Activated gamma-delta T cell treated with anti-CD3 and anti-CD28 coated beads, Interleukin-2, amount 50 U/mL, for 16 hours (primary cell): ENCODE results near the gene GC.
"Not testable (repeated sequence)": the region's sequence is repeated elsewhere in the genome, so short reads cannot be mapped to it uniquely, and the experiment has no call there.

Experiments used
- DNase-seq: peaks from one replicate; pipeline ENCODE4 v3.0.0-alpha.2; 2020; ENCODE audit warnings: low read depth

GC gene, protein sequence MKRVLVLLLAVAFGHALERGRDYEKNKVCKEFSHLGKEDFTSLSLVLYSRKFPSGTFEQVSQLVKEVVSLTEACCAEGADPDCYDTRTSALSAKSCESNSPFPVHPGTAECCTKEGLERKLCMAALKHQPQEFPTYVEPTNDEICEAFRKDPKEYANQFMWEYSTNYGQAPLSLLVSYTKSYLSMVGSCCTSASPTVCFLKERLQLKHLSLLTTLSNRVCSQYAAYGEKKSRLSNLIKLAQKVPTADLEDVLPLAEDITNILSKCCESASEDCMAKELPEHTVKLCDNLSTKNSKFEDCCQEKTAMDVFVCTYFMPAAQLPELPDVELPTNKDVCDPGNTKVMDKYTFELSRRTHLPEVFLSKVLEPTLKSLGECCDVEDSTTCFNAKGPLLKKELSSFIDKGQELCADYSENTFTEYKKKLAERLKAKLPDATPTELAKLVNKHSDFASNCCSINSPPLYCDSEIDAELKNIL

DNA sequence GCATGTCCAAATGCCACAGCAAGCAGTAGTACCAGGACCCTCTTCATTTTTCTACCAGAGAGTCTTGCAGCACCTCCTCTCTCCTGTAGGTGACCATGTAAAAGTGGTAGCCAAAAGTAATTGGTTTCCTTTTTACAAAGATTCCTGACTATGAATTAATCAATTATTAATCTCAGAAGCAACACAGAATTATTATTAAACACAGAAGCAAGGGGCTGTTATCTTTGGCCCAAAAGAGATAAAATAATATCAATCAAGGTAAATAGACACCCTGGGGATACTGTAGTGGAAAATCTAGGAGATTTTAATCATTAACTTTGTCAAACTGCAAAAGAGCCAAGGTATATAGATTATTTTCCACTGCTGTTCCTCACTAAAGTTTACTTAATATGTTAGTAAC is at the start of gene GC:
Gene GC, minus strand, starts transcription at position 108 of the 400 bp plus-strand sequence. Its CDS starts 61 bp downstream, at position 47.
- no peak for DNase-seq

DNA sequence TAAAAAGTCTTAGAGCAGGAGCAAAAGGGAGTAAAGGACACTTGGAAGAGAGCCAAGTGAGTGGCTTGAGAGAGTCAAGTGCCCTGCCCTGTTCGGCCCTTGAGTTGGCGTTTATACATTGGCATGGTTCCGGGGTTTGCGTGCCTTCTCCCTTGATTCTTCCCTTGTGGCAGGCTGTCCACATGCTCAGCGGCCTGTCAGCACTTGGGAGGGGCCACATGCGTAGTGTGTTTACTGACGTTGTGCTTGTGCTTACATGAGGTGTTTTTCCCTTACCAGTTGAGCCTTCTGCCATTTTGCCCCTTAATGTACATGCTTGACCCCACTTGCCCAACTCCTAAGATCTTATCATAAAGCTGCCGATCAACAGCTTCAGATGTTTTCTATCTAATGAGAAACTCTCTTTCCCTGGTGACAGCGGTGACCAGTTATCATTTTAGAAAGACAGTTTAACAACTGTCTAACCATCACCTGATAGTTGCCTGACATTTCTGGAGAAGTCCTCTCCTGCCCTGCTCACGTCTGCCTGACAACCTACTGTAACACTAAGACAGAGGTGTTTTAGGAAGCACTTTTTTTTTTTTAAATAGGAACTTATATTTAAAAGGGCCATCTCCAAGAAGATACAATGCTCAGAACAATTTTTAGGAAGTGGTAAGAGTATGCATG is 49.5 kb upstream of the GC start:
- DNase-seq = no peak

DNA sequence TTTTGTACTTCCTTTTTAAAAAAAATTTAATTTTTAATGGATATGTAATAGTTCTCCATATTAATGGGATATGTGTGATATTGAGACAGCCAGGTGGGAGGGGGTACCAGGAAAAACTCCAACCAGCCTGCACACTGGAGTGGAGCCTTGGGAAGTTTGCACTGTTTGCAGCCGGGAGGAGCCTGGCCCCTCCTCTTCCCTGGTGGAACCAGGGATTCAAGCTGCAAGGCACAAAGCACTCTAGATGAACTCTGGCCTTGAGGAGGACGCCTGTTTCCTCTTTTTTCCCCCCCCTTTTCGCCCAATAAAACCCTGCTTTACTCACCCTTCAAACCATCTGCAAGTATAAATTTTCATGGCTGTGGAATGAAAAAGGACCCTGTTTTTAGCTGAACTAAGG is 48.2 kb upstream of the GC start:
- DNase-seq = no peak

DNA sequence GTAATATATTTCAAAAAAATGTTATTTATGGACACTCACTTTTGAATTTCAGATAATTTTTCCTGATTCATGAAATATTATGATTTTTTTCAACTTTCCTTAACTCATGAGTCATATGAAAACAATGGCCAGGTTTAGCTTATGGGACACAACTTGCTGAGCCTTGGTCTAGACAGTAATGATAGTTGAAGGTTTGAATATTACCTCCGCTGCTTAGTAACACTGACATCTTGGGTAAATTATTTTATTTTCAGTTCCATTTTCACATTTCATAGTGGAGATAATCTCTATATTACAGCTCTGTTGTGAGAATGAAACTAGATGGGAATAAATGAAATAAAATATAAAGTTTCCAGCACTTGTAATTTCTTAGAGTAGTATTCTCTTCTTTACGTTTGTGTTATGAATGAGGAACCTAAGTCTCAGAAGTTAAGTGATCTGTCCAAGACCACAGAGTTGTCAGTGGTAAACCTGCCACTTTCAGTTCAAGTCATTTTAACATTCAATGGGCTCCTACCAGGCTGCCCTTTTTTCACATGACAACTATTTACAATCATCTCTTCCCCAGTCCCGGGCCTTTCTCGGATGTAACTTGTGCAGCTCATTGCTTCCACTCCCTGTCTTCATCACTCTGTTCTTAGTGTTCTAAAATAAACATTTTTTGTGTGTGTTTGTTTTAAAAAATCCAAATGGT is 46.8 kb upstream of the GC start:
- no peak for DNase-seq

DNA sequence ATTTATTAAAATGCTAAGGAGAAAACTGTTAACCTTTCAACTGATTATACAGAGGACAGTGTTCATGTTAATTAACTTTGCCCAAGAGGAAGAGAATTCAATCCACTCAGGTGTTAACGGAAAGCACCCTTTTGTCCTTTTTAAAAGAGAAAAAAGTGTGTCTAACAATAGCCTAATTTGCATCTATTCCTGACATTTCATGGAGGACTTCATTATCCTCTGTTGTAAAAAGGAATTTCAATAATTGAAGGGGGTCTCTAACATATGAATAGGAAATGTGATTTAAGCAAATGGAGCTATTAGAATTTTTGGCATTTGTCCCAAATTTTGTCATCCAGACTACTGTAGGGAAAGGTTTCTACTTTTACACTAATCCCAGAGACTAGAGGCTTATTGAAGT is 44.6 kb upstream of the GC start:
- no peak for DNase-seq

DNA sequence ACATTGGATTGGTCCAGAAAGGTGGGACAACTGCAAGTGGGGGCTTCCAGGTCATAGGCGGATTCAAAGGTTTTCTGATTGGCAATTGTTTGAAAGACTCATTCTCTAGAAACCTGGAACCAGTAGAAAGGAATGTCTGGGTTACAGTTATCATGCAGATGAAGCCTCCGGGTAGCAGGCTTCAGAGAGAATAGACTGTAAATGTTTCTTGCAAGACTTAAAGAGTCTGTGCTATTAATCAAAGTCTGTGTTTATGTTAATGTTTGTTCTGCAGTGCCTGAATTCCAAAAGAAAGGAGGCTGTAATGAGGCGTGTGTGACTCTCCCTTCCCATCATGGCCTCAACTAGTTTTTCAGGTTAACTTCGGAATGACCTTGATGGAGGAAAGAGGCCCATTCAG is 43.9 kb upstream of the GC start:
- no peak for DNase-seq

DNA sequence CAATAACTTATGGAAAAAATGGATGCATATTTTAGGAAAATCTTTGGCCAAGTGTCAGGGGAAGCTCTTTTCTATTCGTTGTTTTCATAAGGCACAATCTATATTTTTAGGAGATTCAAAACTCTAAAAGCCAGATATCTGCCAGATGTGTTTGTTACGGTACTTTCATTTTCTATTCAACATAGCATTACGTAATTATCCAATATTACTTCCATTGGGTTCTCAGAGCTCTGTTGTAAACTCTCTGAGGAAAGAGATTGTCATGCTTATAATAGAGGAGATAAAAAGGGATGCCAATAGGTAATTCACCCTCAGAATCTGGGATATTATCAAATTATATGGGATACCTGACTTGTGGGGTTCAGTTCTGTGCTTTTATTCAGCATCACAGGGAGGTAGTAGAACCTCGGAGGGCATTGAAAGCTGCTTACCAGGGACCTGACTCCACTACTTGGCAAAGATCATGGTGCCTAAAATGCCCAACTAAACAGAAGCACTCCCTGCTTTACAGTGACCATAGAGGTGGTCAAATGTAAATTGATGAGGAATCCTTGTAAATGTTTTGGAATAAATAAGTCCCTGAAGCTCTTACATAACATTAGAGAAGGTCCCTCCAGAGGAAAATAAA is 32.9 kb upstream of the GC start:
- DNase-seq = no peak

DNA sequence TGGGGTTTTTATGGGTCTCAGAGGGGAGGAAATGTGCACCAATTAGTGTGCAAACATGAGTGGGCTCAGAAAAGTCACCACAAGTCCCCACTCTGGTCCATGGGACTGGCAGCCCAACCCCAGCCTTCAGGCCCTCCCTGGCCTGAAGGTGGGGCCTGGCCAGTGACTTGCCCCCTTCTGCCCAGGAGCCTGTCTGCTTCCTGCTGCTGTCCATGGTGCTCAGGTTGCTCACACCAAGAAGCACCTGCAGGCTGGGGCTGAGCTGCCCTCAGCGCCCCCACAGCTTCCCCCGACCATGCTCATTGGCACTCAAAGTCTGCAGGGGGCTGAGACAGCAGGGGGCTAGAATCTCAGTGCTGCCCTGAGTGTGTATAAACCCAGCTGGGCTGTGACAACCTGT is 30.6 kb upstream of the GC start:
- DNase-seq = no peak

DNA sequence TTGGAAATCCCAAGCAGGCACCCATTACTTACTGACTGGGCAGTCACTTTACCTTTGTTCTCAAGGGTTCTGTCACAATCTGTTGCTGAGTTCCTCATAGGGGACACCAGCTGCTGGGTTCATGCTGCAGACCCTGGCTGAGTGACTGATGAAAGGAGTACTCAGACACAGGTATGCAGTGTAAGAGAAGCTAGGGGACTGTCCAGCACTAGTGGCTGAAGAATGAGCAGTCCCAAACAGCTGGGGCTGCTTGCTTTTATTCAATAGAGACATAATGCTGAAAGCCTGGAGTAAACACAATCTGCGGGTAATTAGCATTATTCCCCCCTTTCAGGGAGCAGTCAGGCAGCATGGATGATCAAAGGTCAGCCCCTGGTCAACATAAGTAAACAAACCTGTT is 25.9 kb upstream of the GC start:
- not testable (repeated sequence) for DNase-seq

DNA sequence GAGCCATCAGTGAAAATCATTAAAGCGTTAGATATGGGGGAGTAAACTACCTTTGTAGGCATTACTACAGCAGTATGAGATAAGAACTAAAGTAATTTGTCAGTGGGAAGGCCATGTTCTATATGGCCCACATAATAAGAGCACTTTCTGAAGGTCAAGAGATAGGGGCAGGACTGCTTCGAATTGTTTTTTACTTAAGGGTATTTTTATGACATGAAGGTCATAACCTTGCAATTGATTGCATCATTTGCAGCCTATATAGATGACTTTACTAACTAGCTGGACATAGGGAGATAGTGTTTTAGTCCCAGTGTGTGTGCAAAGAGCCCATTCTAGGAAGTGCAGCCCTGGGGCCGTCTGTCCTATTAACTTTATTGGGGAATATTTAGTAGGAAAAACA is 23.6 kb upstream of the GC start:
- DNase-seq = no peak

DNA sequence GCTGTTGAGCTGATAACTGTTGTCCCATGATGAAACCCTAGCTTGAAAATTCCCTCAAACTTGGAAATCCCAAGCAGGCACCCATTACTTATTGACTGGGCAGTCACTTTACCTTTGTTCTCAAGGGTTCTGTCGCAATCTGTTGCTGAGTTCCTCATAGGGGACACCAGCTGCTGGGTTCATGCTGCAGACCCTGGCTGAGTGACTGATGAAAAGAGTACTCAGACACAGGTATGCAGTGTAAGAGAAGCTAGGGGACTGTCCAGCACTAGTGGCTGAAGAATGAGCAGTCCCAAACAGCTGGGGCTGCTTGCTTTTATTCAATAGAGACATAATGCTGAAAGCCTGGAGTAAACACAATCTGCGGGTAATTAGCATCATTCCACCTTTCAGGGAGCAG is 21.4 kb upstream of the GC start:
- not testable (repeated sequence) for DNase-seq

DNA sequence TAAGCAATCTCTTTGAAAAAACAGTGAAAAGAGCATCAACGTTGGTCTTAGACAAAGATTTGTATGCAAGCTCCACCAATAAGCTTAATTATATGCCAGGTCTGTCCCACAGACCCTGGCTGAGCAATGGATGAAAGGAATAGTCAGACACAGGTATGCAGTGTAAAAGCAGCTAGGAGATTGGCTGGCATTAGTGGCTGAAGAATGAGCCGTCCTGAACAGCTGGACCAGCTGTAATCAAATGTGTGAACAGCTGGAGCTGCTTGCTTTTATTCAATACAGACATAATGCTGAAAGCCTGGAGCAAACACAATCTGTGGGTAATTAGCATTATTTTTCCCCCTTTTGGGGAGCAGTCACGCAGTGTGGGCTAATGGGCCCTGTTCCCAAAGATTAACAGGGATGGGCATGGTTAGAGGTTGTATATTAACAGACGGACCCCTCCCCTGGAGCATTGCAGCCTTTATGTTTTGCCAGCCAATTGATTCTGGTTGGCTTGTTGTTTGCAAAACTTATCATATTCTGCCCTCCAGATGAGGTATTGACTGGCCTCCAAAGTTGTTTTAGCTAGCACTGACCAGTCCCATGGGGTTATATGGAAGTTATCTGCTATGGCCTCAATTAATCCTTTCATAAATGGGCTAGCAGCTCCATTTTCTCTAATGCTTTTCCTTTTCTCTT is 20.3 kb upstream of the GC start:
- DNase-seq = not testable (repeated sequence)

DNA sequence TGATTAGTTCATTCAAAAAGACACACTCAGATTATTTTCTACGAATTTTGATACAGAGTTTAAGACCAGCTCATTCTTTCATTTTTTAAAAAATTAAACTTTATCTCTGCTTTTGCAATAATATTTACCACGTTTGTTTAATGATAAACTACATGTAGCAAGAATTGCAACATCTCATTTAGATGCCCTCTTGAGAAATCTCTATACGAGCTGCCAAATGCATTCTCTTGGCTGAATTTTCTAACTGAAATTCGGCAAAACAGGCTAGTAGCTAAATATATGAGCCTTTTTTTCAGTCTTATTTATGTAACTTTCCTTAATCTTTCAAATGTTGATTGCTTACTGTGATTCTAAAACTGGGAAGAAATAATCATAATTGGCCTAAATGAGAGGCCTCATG is 2.1 kb upstream of the GC start:
- DNase-seq = no peak

DNA sequence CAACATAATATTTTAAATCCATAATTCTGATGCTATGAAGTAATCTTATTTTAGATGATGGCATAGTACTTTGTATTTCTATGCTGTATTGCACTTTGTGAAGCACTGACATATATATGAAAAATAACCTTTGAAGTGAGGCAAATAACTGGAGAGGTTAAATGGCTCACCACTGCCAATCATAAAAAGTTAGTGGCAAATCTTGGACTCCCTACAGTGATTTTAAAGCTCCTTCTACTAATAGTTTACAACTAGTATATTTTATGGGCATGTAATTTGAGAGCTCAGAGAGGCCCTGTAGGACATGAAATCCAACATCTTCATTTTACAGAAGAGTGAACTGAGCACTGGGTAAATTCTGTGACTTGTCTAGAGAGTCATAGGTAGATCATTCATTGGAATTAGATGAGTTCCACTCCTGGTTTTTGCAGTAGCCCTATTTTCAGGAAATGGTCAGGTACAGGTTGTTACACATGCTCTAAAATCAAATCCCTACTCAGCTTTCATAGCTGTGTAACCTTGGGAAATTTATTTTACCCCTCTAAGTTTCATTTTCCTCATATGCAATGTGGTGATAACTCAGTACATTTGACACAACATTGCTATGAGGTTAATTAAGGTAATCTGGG is 804 bp upstream of the GC start:
- DNase-seq = no peak

DNA sequence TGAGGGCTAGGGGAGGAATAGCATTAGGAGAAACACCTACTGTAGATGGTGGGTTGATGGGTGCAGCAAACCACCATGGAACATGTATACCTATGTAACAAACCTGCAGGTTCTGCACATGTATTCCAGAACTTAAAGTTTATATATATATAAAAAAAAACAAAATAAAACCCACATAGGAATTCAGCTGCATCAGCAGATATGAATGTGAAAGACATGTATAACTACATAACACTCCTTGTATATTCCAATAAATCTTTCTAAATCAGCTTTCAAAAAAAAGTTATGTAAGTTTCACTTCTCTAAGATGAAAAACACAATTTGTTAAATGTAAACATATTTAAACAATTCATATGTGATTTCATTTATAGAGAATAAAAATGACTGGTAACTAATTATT is 6.0 kb downstream of the GC start:
- DNase-seq = no peak

DNA sequence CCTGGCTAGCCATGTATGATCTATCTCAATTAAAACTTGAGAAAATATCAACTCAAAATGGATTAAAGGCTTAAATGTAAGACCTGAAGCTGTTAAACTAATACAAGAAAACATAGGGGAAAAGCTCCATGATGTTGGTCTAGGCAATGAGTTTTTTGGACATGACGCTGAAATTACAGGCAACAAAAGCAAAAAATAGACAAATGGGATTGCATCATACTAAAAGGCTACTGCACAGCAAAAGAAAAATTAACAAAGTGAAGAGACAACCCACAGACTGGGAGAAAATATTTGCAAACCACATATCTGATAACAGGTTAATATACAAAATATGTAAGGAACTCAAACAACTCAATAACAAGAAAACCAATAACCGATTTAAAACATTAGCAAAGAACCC is 8.4 kb downstream of the GC start:
- DNase-seq = no peak

DNA sequence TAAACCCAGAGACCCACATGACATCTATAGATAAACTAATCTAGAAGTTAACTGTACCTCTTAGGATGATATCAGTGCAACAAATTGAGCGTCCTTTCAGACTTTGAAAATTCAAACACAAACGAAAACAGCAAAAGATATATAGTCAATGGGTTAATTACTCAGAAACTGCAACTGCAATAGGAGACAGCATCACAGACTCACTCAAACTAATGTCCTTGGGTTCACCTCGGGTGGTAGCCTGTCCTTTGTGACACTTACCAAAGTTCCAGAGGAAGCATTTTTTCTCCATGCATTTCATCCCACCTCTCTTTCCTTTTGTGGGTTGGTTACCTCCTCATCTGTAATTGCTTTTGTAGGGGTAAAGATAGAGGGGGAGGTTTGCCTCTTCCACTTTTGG is 9.7 kb downstream of the GC start:
- no peak for DNase-seq

DNA sequence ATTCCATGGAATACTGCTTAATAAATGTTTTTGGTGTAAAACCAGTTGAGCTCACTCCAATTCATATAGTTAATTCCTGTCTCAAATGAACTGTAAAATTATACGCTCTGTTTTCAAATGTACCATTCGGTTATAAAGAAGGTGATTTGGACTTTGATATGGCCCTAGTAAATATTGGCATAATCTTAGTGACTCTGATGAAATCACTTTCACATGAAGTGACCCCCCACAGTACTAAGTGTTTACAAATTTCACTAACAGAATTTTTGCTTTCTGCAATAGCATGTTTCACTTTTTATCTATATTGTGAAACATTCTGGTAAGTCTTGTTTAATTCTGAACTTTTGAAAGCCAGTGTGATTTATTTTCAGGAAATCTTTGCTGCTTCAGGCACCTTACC is 10.9 kb downstream of the GC start:
- no peak for DNase-seq

DNA sequence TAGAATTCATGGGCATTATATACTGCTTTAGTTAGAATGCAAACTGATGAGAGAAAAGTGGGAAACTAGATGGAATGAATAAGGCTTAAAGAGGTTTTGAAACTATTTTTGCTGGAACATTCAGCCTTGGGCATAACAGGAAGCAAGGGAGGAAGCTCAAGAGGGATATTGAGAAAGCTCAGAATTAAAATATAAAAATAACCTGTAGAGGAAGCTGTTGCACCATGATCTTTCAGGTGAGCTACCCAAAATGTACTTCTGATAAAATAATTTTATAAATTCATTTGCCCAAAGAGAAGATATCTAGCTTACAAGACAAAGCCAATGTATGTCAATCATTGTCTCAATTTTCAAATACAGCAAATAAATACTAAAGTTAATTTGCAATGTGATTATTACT is 11.3 kb downstream of the GC start:
- no peak for DNase-seq

DNA sequence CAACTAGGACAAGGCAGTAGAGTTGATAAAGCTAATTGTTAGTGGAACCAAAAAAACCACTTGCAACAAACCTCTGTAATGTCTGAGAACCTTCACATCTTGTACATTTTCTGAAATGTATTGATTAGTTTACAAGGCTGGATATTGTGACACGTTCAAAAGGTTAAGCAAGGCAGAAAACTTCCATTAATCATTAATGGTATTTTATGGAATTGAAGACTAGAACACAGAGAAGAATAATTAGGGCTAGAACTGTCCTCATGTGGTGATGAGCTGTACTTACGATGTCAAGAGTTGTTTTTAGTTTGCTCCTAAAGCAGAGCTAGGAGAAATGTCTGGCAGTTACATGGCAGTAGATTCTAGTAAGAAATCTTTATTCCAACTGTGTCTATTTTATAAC is 12.3 kb downstream of the GC start:
- no peak for DNase-seq

DNA sequence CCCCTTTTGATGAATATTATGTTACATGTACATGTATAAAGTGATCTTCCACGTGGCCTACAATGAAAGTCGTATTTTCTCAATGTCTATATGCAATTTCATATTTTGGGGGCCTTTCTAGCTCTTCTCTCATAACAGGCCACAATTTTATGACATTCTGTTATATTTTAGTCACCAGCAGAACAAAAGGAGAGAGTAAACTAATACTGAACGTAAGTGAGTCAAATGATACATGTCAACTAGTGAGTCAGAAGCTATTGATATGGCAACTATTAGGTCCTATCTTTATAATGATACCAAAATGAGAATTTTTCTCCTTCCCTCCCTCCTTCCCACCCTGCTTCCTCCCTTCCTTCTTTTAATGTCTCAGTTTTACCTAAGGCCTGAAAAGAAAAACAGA is 14.4 kb downstream of the GC start:
- no peak for DNase-seq

DNA sequence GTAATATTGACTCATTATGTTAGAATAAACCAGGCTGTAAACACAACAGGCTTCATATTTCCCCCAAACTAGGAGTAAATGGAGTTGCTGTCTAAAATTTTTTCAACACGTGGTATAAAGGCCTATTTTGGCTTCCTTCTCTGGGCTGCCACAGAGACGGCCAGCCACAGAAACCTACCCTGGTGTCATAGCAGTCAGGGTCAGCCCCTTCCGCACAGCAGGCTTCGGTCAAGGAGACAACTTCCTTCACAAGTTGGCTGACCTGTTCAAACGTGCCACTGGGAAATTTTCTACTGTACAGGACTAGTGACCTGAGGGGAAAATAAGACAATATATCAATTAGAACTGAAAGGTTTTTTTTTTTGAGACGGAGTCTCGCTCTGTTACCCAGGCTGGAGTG is 15.8 kb downstream of the GC start:
- DNase-seq = no peak
